GM06990 (cell line): ENCODE measurements around the gene CCND2.

Experiments used
- DNase-seq: peaks from one replicate; pipeline ENCODE4 v3.0.0-alpha.2; 2011; ENCODE audit not compliant: insufficient read length; ENCODE audit errors: extremely low read depth
- H3K27me3 ChIP-seq: replicated peaks from 2 replicates; pipeline ENCODE4 v1.6.0; 2011; ENCODE audit warnings: low read length; ENCODE audit not compliant: control insufficient read depth, insufficient read depth
- H3K36me3 ChIP-seq: 2 replicates; pipeline ENCODE4 v1.5.1; 2011; ENCODE audit warnings: low read length; ENCODE audit not compliant: control insufficient read depth, insufficient read depth
- H3K4me3 ChIP-seq: replicated peaks from 2 replicates; pipeline ENCODE4 v1.5.1; 2011; ENCODE audit warnings: low read depth, mild to moderate bottlenecking, control low read depth, low read length
- TF ChIP-seq, protein P1 (sequence below): IDR thresholded peaks from 2 replicates; pipeline ENCODE4 v1.5.1; 2011; ENCODE audit warnings: low read length, control low read depth, mild to moderate bottlenecking, inconsistent platforms; ENCODE audit not compliant: insufficient read depth, poor library complexity, severe bottlenecking

Gene CCND2

DNA sequence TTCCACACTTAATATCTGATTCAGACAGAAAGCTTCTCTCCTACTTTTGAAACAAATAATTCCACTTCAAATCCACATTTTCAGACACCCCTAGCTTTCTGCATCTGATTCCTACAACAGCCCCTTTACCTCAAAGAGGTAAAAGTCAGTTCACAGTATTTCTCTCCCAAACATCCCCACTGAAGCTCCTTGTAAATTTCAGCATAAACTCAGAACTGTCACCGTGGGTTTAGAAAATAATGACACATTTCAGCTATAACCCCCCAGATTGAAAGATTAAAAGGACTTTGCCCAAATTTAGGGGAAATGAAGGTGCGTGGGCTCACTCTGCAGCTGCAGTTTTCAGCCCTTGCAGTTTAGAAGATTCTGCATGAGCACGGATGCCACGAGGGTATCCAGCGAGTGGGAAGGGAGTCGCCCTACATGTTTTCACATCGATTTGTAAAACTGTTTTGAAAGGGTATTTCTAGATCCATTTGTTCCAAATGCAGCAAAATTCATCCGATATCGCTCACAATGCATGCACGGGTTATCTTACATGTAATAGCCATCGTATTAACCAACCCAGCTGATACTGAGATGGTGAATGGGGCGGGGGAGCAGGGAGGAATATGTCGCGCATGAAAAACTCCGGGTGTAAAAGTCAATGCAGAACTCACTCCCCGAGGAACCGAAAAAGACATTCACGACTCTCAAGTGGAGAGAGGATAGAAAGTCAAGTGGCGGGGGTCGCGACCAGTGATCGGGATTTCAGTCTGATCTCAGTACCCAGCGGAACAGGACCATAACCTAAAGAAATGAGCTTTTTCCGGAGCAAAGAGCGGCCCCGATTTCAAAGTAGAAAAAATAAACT is 5.0 kb upstream of the CCND2 start:
- TF ChIP-seq, protein P1, sequence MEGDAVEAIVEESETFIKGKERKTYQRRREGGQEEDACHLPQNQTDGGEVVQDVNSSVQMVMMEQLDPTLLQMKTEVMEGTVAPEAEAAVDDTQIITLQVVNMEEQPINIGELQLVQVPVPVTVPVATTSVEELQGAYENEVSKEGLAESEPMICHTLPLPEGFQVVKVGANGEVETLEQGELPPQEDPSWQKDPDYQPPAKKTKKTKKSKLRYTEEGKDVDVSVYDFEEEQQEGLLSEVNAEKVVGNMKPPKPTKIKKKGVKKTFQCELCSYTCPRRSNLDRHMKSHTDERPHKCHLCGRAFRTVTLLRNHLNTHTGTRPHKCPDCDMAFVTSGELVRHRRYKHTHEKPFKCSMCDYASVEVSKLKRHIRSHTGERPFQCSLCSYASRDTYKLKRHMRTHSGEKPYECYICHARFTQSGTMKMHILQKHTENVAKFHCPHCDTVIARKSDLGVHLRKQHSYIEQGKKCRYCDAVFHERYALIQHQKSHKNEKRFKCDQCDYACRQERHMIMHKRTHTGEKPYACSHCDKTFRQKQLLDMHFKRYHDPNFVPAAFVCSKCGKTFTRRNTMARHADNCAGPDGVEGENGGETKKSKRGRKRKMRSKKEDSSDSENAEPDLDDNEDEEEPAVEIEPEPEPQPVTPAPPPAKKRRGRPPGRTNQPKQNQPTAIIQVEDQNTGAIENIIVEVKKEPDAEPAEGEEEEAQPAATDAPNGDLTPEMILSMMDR: no peak
- no peak for DNase-seq
- Histone ChIP-seq H3K36me3 (no peaks in the 10 kb centered on the region), H3K27me3 (no peaks in the 10 kb centered on the region), H3K4me3 (peak overlapping the region; percentile 66)

DNA sequence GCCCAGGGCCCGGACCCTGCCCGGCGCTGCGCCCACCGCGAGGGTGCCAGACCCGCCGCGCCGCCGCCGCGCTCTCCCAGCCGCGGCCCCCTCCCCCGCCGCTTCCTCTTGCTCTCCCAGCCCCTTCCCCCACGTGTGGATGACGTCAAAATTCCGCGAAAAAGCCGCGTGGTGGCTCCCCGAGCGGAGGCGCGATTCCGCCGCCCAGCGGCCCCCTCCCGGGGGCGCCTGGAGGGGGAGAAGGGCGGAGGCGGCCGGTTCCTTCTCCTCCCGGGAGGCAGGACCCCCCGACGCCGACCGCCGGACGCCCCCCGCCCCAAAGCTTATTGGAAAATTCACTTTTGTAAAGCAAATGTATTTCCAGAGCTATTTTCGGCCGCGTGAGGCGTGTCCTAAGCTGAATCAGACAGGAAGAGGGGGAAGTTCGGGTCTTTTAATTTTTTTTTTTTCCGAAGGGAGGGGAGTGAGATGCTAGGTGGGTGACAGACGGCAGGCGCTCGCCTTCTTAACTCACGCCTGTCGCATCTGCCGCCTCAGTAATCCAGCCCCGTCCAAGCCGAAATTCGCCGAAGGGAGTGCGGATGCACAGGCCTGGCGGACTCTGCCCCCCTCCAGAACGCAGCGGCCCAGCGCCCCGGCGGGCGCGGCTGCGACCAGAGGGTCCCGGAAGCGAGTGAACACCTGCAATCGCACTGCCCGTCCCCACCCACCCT is 4.1 kb upstream of the CCND2 start:
- Histone ChIP-seq H3K27me3 (no peaks in the 10 kb centered on the region), H3K36me3 (no peaks in the 10 kb centered on the region), H3K4me3 (peak overlapping the region; percentile 66)
- TF ChIP-seq, protein P1: peak; percentile 41
- DNase-seq: peak; percentile 87

DNA sequence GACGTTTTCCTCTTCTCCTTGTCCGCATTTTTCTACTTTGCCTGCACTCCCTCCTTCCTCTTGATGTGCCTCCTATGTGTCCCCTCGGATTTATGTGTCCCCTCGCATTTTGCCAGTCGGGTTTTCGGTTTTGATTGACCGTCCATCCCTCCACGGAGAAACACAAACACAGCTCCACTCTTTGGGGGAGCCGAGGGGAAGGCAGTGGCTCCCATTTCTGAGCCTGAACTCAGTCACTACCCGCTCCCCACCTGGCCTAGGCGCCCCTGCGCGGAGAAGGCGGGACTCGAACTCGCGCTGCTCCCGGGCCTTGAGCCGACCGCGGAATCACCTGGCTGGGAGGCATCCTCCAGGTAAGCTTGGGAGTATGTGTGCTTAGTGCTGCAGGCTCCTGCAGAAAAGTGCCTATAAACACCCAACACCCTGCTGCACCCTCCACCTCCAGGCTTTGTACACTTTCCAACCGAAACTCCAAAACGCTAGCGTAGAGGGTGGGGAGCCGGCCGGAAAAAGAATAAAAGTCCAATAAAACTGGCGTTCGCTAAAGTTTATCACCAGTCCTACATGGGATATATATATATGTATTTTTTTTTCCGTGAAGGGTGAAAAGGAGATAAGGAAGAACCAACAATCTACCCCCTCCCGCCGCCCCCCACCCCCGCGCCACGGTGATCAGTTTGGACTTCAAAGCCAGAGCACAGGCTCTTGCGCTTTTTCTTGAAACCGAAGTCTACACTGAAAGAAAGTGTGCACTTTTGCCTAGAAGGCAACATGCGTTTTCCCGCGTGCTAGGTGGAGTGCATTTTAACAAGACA is 3.3 kb upstream of the CCND2 start:
- Histone ChIP-seq H3K4me3 (peak overlapping the region; percentile 66), H3K27me3 (no peaks in the 10 kb centered on the region), H3K36me3 (no peaks in the 10 kb centered on the region)
- peak; percentile 50 for DNase-seq
- TF ChIP-seq, protein P1: no peak

DNA sequence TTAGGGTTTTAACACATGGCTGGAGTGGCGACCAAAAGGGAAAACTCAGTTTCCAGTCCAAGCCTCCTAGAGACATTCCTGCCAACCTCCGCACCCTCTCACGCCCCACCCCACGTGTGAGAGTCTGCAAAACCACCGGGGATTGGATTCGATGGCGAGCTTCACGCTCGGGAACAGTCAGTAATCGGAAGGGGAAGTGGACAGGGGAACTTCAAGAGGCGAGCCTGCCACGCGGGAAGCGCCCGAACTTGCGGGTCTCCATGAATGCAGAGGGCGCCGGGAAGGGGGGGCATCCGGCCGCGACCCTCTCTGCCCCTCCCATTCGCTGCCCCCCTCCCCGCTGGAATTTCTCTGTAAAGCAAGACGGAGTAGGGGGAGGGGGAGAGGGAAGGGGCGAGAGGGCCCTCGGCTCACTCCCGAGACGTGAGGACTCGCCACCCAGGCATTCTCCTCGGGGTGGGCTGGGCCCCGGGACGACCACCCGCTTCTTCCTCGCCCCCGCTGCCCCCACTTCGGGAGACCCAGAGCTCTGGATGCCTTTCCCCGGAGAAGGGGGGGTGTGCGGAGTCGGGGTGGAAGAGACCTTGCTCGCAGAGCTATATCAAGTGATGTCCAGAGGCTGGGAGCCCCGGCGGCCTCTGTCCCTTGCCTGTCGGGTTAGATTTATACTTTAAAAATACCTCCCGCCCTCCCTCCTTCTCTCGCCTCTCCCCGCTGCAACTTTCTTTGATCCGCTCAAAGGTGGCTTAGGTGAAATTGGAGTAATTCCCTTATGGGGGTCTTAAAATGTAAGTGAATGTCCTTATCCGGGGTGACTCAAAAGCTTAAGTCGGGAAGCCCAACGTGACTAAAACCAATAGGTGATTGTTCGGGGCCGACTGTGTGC is 2.5 kb upstream of the CCND2 start:
- Histone ChIP-seq H3K27me3 (no peaks in the 10 kb centered on the region), H3K4me3 (peak overlapping the region; percentile 66), H3K36me3 (peaks cover 3% of the 10 kb centered on the region)
- TF ChIP-seq, protein P1: no peak
- peak; percentile 67 for DNase-seq
